CD4-positive, CD25-positive, alpha-beta regulatory T cell (primary cell): ENCODE data around the gene CLN6. TPM values are rescaled to one million over a fixed set of nuclear protein-coding genes. Genes with fewer than 3 reads are reported as not detected.
A peak's percentile ranks its signal among the peaks of the same experiment; 100 is the strongest.
"Not testable (repeated sequence)": the region's sequence is repeated elsewhere in the genome, so short reads cannot be mapped to it uniquely, and the experiment has no call there.

Experiments
- ATAC-seq, 2 donors: fragments of 150-1000 bp; cut with Tn5 transposase; one replicate each; pipeline ENCODE4 v1.10.0; 2021; ENCODE audit warnings: low read depth in 2 of 2, moderate number of reproducible peaks in 2 of 2, moderate library complexity in 1 of 2
- DNase-seq, 3 donors: peaks; one replicate each; pipeline versions ENCODE4 v3.0.0 to v3.0.0-alpha.2; 2012 to 2022; ENCODE audit warnings: mixed read lengths in 1 of 3
- H3K27ac ChIP-seq: one replicate; pipeline ENCODE4 v1.7.0; 2013; ENCODE audit warnings: mild to moderate bottlenecking, low read length; ENCODE audit not compliant: insufficient read depth, poor library complexity, severe bottlenecking
- H3K27me3 ChIP-seq: one replicate; pipeline ENCODE4 v1.7.0; 2013; ENCODE audit warnings: low read length; ENCODE audit not compliant: control insufficient read depth, insufficient read depth
- H3K36me3 ChIP-seq: one replicate; pipeline ENCODE4 v1.7.0; 2013; ENCODE audit warnings: mild to moderate bottlenecking, low read length, moderate library complexity; ENCODE audit not compliant: control insufficient read depth, insufficient read depth
- H3K4me1 ChIP-seq: 2 replicates; pipeline ENCODE4 v1.7.0; 2013; ENCODE audit warnings: mild to moderate bottlenecking, low read length; ENCODE audit not compliant: insufficient read depth, control insufficient read depth, poor library complexity, severe bottlenecking
- H3K4me3 ChIP-seq: one replicate; pipeline ENCODE4 v1.7.0; 2013; ENCODE audit warnings: low read depth, mild to moderate bottlenecking, low read length, moderate library complexity
- H3K9me3 ChIP-seq, 2 experiments: 1 replicate in 1 of 2; 2 replicates in 1 of 2; pipeline ENCODE4 v1.7.0; 2013; ENCODE audit warnings: low read length in 2 of 2, mild to moderate bottlenecking in 1 of 2, moderate library complexity in 1 of 2; ENCODE audit not compliant: control insufficient read depth in 2 of 2
- H3K27ac Mint-ChIP-seq, 3 donors: one replicate each; pipeline ENCODE4 v1.8.0; 2020 to 2022; ENCODE audit warnings: mild to moderate bottlenecking in 3 of 3, mixed read lengths in 3 of 3, moderate library complexity in 2 of 3
- H3K27me3 Mint-ChIP-seq: one replicate; pipeline ENCODE4 v1.8.0; 2022; ENCODE audit warnings: mild to moderate bottlenecking, mixed read lengths
- H3K36me3 Mint-ChIP-seq: one replicate; pipeline ENCODE4 v1.8.0; 2020; ENCODE audit warnings: mixed read lengths
- H3K4me1 Mint-ChIP-seq, 4 donors: one replicate each; pipeline ENCODE4 v1.8.0; 2020 to 2022; ENCODE audit warnings: mixed read lengths in 4 of 4, mild to moderate bottlenecking in 1 of 4
- H3K4me3 Mint-ChIP-seq, 4 donors: one replicate each; pipeline ENCODE4 v1.8.0; 2020 to 2022; ENCODE audit warnings: mild to moderate bottlenecking in 4 of 4, mixed read lengths in 4 of 4, moderate library complexity in 3 of 4
- H3K9me3 Mint-ChIP-seq, 7 donors: one replicate each; pipeline ENCODE4 v1.8.0; 2020 to 2022; ENCODE audit warnings: mixed read lengths in 7 of 7, mild to moderate bottlenecking in 3 of 7, moderate library complexity in 2 of 7
- polyA plus RNA-seq, 4 donors: library from polyadenylated mRNA; unstranded; fragments of 300-500 nt; fragmentation: Illumina TruSeq; gene quantifications; one replicate each; pipeline ENCODE4 v1.2.3, GENCODE V29; 2021
- total RNA-seq: library from RNA; stranded (reverse); gene quantifications from one replicate; pipeline ENCODE4 v1.2.3, GENCODE V29; 2022

CLN6 gene
- total and polyA plus RNA-seq, 5 donors from 2014 or later = 1.4 to 14.2 (median 1.6) TPM

GRCh38 chr15:68203486-68203885 lies 26.0 kb downstream of the CLN6 start:
- no peak for ATAC-seq
- H3K27me3 Mint-ChIP-seq = no peaks in the 10 kb centered on the region
- Histone ChIP-seq H3K27ac (no peak overlapping the region), H3K9me3 (no peaks in the 10 kb centered on the region), H3K4me3 (no peak overlapping the region), H3K36me3 (no peaks in the 10 kb centered on the region), H3K4me1 (peaks cover 7% of the 10 kb centered on the region), H3K27me3 (no peaks in the 10 kb centered on the region)
- H3K4me1 Mint-ChIP-seq = peaks cover 0 to 5% (median 0%) of the 10 kb centered on the region in 4 donors
- no peak overlapping the region for H3K27ac Mint-ChIP-seq
- H3K36me3 Mint-ChIP-seq = peaks cover under 1% of the 10 kb centered on the region
- H3K9me3 Mint-ChIP-seq = peaks cover 0 to 1% (median 0%) of the 10 kb centered on the region in 7 donors
- DNase-seq = no peak
- no peak overlapping the region for H3K4me3 Mint-ChIP-seq

GRCh38 chr15:68202994-68203393 lies 26.5 kb downstream of the CLN6 start:
- H3K4me1 ChIP-seq, H3K4me3 ChIP-seq, H3K36me3 ChIP-seq, H3K27me3 Mint-ChIP-seq, H3K27me3 ChIP-seq, H3K4me1 Mint-ChIP-seq, H3K9me3 ChIP-seq, H3K4me3 Mint-ChIP-seq, H3K27ac Mint-ChIP-seq, DNase-seq, H3K9me3 Mint-ChIP-seq, ATAC-seq, H3K36me3 Mint-ChIP-seq, H3K27ac ChIP-seq: not testable (repeated sequence)

- no peaks in the 10 kb centered on the region for H3K36me3 ChIP-seq
- no peaks in the 10 kb centered on the region for H3K27me3 Mint-ChIP-seq
- H3K27me3 ChIP-seq = no peaks in the 10 kb centered on the region
- no peak overlapping the region for H3K27ac ChIP-seq
- peaks cover 5% of the 10 kb centered on the region for H3K4me1 ChIP-seq
- H3K4me3 Mint-ChIP-seq = no peak overlapping the region
- no peaks in the 10 kb centered on the region for H3K9me3 ChIP-seq
- no peak overlapping the region for H3K4me3 ChIP-seq
- peaks cover 0 to 2% (median 1%) of the 10 kb centered on the region in 4 donors for H3K4me1 Mint-ChIP-seq
- H3K27ac Mint-ChIP-seq = peak overlapping the region in 2 of 3 donors; percentile 49 to 83
- ATAC-seq (no peak), DNase-seq (no peak)
- no peaks in the 10 kb centered on the region for H3K9me3 Mint-ChIP-seq
- no peaks in the 10 kb centered on the region for H3K36me3 Mint-ChIP-seq
Observed at GRCh38 chr15:68201879-68202261, 27.7 kb downstream of the CLN6 start.

DNA sequence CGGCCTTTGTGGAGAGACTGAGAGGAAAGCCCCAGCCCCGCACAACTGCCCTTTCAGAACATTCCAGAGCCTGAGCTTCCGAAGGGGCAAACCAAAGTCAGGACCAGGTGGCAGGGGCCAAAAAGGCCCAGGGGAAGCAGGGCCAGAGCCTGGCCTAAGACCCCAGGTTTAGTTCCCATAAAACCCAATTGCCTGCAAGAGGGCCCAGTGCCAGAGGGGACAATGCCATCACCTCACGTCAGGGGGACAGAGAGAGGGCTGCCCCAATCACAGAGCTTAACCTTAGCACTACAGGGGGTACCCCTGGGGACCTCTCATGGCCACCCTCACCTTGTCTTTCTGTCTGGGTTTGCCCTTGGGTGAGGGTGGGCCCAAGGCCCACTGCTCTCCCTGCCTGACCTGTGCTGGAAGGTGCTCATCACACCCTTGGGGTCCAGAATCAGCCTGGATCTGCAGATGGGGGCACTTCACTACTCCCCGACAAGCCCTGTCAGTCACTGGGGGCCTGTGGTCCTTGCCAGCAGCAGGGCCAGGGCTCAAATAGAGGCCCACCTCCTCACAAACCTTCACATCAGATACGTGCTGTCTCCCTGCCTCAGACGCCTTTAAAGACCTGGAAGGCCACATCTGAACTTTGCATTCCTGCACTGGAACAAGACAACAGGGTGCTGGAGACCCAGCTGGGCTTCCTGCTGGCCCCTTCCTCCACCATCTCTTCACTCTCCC lies 28.2 kb downstream of the CLN6 start:
- H3K36me3 ChIP-seq = no peaks in the 10 kb centered on the region
- H3K27ac ChIP-seq = no peak overlapping the region
- no peak for ATAC-seq
- H3K4me1 ChIP-seq = peaks cover 5% of the 10 kb centered on the region
- Mint-ChIP-seq H3K36me3 (no peaks in the 10 kb centered on the region), H3K27ac (peak overlapping the region; percentile 49 to 83 (median 66)), H3K4me1 (peaks cover 0 to 2% (median 1%) of the 10 kb centered on the region in 4 donors), H3K9me3 (no peaks in the 10 kb centered on the region), H3K27me3 (no peaks in the 10 kb centered on the region), H3K4me3 (no peak overlapping the region)
- no peak overlapping the region for H3K4me3 ChIP-seq
- no peaks in the 10 kb centered on the region for H3K27me3 ChIP-seq
- no peaks in the 10 kb centered on the region for H3K9me3 ChIP-seq
- no peak for DNase-seq

- ATAC-seq (no peak), DNase-seq (no peak)
- Histone ChIP-seq H3K27me3 (no peaks in the 10 kb centered on the region), H3K9me3 (no peaks in the 10 kb centered on the region), H3K4me3 (no peak overlapping the region), H3K4me1 (no peaks in the 10 kb centered on the region), H3K36me3 (no peaks in the 10 kb centered on the region), H3K27ac (no peak overlapping the region)
- Mint-ChIP-seq H3K27me3 (no peaks in the 10 kb centered on the region), H3K4me1 (peaks cover 0 to 2% (median 1%) of the 10 kb centered on the region in 4 donors), H3K27ac (peak overlapping the region in 2 of 3 donors; percentile 15 to 44), H3K36me3 (peaks cover under 1% of the 10 kb centered on the region), H3K9me3 (no peaks in the 10 kb centered on the region), H3K4me3 (no peak overlapping the region)
Observed at GRCh38 chr15:68200016-68200861, 29.3 kb downstream of the CLN6 start.

DNA sequence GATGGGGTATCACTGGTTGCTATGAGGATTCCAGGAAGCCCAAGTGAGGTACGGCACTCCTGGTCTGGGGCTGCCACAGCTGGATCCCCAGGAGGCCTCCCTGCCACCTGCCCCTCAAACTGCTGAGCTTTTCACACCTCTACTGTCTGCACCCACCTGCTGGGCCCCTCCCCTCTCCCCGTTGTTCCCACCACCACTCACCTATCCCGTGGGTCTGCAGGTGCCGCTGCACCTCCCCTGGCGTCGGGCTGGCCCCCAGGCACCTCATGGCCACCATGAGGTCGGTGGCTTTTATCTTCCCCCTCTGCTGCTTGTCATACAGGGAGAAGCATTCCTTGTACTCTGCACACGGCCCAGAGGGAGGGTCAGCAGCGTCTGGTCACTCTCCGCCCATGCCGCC lies 30.2 kb downstream of the CLN6 start:
- no peaks in the 10 kb centered on the region for H3K4me1 ChIP-seq
- no peaks in the 10 kb centered on the region for H3K9me3 Mint-ChIP-seq
- DNase-seq (no peak), ATAC-seq (no peak)
- H3K4me1 Mint-ChIP-seq = peaks cover 0 to 2% (median 1%) of the 10 kb centered on the region in 4 donors
- H3K4me3 ChIP-seq = no peak overlapping the region
- H3K9me3 ChIP-seq = no peaks in the 10 kb centered on the region
- H3K27me3 Mint-ChIP-seq = no peaks in the 10 kb centered on the region
- H3K36me3 Mint-ChIP-seq = peaks cover 3% of the 10 kb centered on the region
- H3K27me3 ChIP-seq = no peaks in the 10 kb centered on the region
- H3K27ac Mint-ChIP-seq = peak overlapping the region in 1 of 3 donors; percentile 67
- H3K27ac ChIP-seq = no peak overlapping the region
- H3K36me3 ChIP-seq = no peaks in the 10 kb centered on the region
- no peak overlapping the region for H3K4me3 Mint-ChIP-seq

DNA sequence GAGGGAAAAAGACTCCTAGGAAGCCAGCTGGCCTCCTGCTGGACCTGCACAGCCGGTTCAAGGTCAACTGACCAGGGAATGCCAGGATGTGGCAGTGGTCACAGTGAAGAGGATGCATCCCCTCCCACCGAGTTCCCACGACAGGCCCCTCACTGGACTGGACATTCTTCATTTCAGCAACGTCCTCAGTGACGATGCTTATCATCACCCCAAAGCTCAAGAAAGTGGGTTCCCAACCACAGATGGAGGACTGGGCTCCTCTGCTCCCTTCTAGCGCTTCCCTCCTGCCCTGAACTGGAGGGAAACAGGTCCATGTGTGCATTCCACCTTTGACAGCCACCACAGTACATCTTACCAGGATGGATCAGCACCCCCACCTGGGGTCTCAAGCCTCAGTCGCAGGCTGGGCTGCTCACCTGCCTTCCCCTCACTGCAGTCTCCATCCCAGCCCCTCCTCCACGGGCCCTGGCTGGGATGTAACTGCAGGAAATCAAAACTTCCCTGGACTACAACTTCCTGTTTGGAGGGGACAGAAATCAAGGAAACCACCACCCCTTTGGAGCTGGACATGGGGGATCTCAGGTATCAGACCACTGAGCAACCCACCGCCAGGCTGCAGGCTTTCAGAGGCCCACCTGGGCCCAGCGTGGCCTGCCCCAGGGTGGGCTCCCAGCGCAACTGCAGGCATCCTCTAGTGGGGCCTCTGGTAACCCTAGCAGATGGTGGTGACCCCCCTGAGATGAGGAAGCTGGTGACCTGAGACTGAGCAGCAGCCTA lies 31.7 kb downstream of the CLN6 start:
- peaks cover 0 to 2% (median 1%) of the 10 kb centered on the region in 4 donors for H3K4me1 Mint-ChIP-seq
- no peak for DNase-seq
- H3K27ac Mint-ChIP-seq = peak overlapping the region in 2 of 3 donors; percentile 20 to 73
- H3K9me3 ChIP-seq = no peaks in the 10 kb centered on the region
- H3K27me3 Mint-ChIP-seq = no peaks in the 10 kb centered on the region
- peaks cover 3% of the 10 kb centered on the region for H3K36me3 Mint-ChIP-seq
- peaks cover 5% of the 10 kb centered on the region for H3K36me3 ChIP-seq
- no peak overlapping the region for H3K4me3 ChIP-seq
- H3K4me3 Mint-ChIP-seq = no peak overlapping the region
- no peaks in the 10 kb centered on the region for H3K27me3 ChIP-seq
- no peak for ATAC-seq
- H3K9me3 Mint-ChIP-seq = no peaks in the 10 kb centered on the region
- H3K27ac ChIP-seq = no peak overlapping the region
- no peaks in the 10 kb centered on the region for H3K4me1 ChIP-seq
